ENCODE results near the gene OSBPL6.

The OSBPL6 gene

DNA sequence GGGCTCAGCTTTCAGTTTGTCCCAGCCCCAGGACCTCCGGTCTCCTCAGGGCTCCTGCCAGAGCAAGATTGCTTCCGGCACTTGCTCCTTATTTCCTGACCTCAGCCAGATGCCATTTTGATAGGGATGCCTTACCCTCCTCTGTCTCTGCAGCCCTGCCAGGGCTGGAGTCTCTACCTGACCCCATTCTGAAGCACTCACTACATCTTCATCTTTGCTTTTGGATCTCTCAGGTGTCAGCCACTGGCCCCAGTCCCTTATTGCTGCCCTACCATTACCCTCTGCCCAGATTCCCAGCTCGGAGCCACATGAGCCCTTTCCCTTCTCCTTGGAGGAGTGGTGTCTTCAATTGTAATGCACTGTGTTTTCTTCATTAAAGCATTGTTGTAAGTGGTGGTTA, 17.1 kb downstream of the OSBPL6 start:
- H3K4me3 ChIP-seq (replicated peaks; ENCODE audit: low read depth, low read length): no peak overlapping the region
- DNase-seq (ENCODE audit: extremely low read depth, insufficient read length): no peak
- H3K27me3 ChIP-seq (replicated peaks; ENCODE audit: control insufficient read depth, insufficient read depth, low read length): no peaks in the 10 kb centered on the region
- TF ChIP-seq, protein P1, sequence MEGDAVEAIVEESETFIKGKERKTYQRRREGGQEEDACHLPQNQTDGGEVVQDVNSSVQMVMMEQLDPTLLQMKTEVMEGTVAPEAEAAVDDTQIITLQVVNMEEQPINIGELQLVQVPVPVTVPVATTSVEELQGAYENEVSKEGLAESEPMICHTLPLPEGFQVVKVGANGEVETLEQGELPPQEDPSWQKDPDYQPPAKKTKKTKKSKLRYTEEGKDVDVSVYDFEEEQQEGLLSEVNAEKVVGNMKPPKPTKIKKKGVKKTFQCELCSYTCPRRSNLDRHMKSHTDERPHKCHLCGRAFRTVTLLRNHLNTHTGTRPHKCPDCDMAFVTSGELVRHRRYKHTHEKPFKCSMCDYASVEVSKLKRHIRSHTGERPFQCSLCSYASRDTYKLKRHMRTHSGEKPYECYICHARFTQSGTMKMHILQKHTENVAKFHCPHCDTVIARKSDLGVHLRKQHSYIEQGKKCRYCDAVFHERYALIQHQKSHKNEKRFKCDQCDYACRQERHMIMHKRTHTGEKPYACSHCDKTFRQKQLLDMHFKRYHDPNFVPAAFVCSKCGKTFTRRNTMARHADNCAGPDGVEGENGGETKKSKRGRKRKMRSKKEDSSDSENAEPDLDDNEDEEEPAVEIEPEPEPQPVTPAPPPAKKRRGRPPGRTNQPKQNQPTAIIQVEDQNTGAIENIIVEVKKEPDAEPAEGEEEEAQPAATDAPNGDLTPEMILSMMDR (IDR thresholded peaks at IDR 0.05; ENCODE audit: insufficient read depth, low read length, poor library complexity, severe bottlenecking): no peak
- no peaks in the 10 kb centered on the region for H3K36me3 ChIP-seq (ENCODE audit: control insufficient read depth, insufficient read depth, low read length)

DNA sequence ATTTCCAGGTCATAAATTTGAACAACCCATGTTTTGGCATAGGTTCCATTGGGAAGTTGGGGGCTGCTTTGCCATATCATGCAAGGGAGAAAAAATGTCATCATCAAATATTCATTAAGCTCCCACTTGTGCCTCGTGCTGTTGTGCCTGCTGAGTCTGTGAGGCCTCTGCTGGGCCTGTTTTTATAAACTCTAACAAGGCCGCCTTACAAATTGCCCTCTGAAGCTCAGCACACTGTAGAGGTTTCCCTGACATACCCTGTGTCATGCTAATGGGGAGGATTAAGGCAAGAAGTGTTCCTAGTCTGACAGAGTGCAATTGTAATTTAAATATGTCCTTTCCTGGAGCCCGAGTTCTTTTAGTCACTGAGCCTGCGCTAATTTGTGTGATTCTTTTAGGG, 17.6 kb downstream of the OSBPL6 start:
- TF ChIP-seq, protein P1 (IDR thresholded peaks at IDR 0.05; ENCODE audit: insufficient read depth, low read length, poor library complexity, severe bottlenecking): no peak
- DNase-seq (ENCODE audit: extremely low read depth, insufficient read length): no peak
- H3K4me3 ChIP-seq (replicated peaks; ENCODE audit: low read depth, low read length): no peak overlapping the region
- no peaks in the 10 kb centered on the region for H3K36me3 ChIP-seq (ENCODE audit: control insufficient read depth, insufficient read depth, low read length)
- no peaks in the 10 kb centered on the region for H3K27me3 ChIP-seq (replicated peaks; ENCODE audit: control insufficient read depth, insufficient read depth, low read length)

DNA sequence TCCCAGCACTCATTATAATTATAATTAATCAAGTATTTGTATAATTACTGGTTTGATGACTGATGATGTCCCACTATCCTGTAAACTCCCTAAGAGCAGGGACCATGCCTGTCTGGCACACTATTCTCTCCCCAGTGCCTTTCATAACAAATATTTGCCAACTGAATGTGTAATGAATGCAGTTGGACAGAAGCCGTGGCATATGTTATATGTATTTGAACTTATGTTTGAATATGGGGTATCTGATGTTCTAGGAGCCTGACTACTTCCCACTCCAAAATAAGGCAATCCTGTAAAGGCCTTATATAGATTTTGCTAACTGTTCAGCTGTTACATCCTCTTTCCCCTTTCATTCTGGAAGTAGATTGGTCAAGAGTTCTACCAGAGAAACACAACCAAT, 19.7 kb downstream of the OSBPL6 start:
- Histone ChIP-seq H3K27me3 (replicated peaks; ENCODE audit: control insufficient read depth, insufficient read depth, low read length) (no peaks in the 10 kb centered on the region), H3K36me3 (ENCODE audit: control insufficient read depth, insufficient read depth, low read length) (no peaks in the 10 kb centered on the region), H3K4me3 (replicated peaks; ENCODE audit: low read depth, low read length) (no peak overlapping the region)
- TF ChIP-seq, protein P1 (IDR thresholded peaks at IDR 0.05; ENCODE audit: insufficient read depth, low read length, poor library complexity, severe bottlenecking): no peak
- DNase-seq (ENCODE audit: extremely low read depth, insufficient read length): no peak

DNA sequence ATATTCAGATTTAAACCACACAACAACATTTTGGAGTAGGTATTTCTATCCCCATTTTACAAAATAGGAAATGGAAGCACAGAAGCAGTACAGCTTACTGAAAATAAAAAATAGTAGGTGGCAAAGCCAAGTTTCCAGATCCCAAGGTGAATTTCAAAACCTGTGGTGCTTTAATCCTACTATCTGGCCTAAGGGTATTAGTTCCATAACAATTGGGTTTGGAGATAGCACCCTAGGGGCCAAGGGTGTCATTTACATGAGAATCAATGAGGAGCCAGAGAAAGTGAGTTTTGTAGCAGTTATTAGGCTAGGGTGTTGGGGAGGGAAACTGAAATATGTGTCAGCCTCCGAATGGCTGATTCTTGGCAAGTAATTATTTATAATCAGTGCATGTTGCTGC, 24.9 kb downstream of the OSBPL6 start:
- DNase-seq (ENCODE audit: extremely low read depth, insufficient read length): no peak
- H3K36me3 ChIP-seq (ENCODE audit: control insufficient read depth, insufficient read depth, low read length): no peaks in the 10 kb centered on the region
- TF ChIP-seq, protein P1 (IDR thresholded peaks at IDR 0.05; ENCODE audit: insufficient read depth, low read length, poor library complexity, severe bottlenecking): no peak
- no peaks in the 10 kb centered on the region; the same call in 1 of the 2 replicates for H3K27me3 ChIP-seq (replicated peaks; ENCODE audit: control insufficient read depth, insufficient read depth, low read length)
- no peak overlapping the region for H3K4me3 ChIP-seq (replicated peaks; ENCODE audit: low read depth, low read length)

DNA sequence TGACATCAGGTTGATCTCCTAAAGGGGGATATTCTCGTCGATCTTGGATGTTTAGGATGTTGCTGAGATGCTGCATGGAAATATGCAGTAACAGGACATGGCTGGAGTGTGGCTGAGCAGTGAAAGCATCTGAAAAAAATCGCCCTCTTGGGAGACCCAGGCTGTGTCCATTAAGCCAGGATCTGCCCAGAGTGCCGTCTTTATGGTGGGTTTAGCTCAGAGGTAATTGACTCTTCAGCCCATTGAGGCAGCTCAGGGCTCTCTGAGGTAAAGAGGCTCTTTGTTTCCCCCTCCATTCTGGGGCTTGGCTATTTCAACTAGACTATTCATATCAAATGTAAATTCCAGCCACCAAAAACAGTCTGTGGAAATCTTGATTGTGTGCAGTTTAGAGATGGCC, 26.5 kb downstream of the OSBPL6 start:
- H3K36me3 ChIP-seq (ENCODE audit: control insufficient read depth, insufficient read depth, low read length): no peaks in the 10 kb centered on the region
- no peak for DNase-seq (ENCODE audit: extremely low read depth, insufficient read length)
- no peaks in the 10 kb centered on the region; the same call in 1 of the 2 replicates for H3K27me3 ChIP-seq (replicated peaks; ENCODE audit: control insufficient read depth, insufficient read depth, low read length)
- TF ChIP-seq, protein P1 (IDR thresholded peaks at IDR 0.05; ENCODE audit: insufficient read depth, low read length, poor library complexity, severe bottlenecking): no peak
- H3K4me3 ChIP-seq (replicated peaks; ENCODE audit: low read depth, low read length): no peak overlapping the region

DNA sequence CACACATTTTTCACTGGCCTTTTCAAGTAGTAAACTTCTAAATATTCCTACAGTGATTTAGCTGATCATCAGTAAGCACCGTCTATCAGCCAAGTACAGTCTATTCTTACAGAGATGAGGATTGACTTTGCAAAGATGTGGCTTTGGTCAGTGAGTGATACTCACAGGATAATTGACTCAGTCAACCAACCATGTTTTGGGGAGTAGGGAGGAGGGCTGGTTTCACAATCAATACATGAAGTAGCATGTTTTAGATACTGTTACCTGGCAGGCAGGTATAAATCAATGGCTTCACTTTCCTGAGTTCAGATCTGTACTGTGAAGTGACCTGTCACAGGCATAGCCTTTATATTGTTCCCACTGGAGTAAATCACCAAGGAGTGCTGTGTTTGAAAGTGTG, 27.2 kb downstream of the OSBPL6 start:
- no peak overlapping the region for H3K4me3 ChIP-seq (replicated peaks; ENCODE audit: low read depth, low read length)
- no peak for DNase-seq (ENCODE audit: extremely low read depth, insufficient read length)
- H3K36me3 ChIP-seq (ENCODE audit: control insufficient read depth, insufficient read depth, low read length): no peaks in the 10 kb centered on the region
- H3K27me3 ChIP-seq (replicated peaks; ENCODE audit: control insufficient read depth, insufficient read depth, low read length): no peaks in the 10 kb centered on the region; the same call in none of the 2 replicates
- TF ChIP-seq, protein P1 (IDR thresholded peaks at IDR 0.05; ENCODE audit: insufficient read depth, low read length, poor library complexity, severe bottlenecking): no peak

All from GM06990 (cell line).